GM12801 (cell line): ENCODE data around the gene FILIP1L.

ENCODE experiments used
- CTCF ChIP-seq: IDR thresholded peaks from one replicate; pipeline ENCODE4 v1.5.1; 2011; ENCODE audit warnings: control low read depth; ENCODE audit not compliant: insufficient read length; ENCODE audit errors: extremely low read depth

Gene FILIP1L

GRCh38 chr3:99972380-99973104 is 141.8 kb downstream of the FILIP1L start:
- TF ChIP-seq CTCF = no peak

DNA sequence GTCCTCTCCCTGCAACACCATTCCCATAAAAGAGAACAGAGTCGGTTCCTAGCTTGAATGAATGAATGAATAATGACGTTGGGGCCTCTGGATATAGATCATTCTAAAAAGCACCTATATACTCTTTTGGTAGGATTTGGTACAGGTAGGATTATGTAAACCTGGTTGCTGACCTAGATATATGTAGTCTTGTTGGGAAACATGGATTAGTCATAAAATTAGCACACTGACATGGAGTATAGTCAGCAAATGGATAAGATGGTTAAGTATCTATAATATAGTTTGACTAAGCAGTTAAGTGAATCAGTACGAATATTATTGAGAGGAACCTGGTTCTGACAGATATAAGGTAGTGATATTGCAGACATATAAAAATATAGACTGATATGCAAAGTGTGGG is 142.5 kb downstream of the FILIP1L start:
- no peak for TF ChIP-seq CTCF

- no peak for TF ChIP-seq CTCF
These were observed 144.1 kb downstream of the FILIP1L start for GRCh38 chr3:99970198-99970597.

DNA sequence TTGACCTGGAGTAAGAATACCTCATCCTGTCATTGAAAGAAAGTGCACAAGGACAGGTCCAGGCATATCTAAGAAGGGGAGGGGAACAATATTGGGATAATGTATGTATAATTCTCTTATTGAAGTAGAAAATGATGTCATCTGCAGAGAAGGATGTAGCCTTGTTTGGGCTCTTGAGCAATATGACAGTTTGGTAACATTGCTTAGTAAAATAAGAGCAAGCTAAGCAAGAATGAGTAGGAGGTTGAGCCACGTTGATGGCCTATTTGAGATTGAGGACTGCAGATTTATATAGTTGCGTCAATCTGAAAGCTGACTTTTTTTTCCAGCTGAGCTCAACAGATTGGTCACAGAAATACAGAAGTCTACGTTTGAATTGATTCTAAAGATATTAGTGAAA is 145.2 kb downstream of the FILIP1L start:
- no peak for TF ChIP-seq CTCF

DNA sequence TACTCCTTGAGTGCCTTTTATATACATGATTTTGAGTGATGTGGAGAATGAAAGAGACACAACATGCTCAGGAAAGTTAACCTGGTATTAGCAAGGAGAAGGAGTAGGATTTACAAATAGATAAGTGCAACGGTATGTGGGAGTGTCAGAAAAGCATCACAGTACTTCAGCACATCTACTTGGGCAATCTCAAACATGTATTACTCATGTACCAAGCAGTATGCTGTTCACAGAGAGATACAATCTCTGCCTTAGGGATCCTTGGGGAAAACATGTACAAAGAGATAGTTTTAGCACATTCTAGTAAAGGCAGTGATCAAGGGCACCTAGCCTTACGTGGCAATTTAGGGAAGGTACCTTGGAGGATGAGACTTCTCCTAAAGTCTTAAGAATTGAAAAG is 146.5 kb downstream of the FILIP1L start:
- TF ChIP-seq CTCF = no peak

- no peak for TF ChIP-seq CTCF
These were observed 147.5 kb downstream of the FILIP1L start for GRCh38 chr3:99966662-99967416.

DNA sequence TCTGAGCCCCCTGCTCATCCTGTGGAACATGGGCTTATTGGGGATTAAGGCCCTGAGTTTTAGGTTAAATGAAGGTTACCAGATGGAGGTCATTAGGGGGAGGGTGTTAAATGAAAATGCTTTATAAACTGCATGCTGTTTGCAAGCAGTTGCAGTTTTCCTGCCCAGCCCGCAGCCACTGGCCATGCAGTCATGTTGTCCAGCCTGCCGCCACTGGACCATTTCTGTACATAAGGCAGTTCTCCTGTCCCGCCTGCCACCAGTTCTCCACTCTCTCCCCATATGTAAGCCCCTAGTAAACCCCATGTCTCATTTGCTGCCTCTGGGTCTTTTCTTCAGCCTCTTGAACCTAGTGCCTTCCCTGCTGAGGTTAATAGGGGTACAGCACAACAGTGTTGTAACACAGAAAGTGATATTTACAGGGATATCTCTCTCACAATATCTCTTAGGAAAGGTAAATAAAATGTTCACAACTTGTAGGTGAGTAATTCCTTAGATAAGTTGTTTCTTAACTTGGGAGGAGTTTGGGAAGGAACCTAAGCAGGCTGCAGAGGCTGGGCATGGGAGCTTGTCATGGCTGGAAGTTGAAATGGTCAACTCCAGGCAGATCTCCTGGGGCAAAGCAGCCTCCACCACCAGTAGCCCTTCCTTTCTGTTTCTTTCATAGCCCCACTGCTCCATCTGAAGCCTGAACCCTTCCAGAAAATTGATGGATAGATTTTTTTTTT is 148.5 kb downstream of the FILIP1L start:
- no peak for TF ChIP-seq CTCF
